ENCODE measurements around the gene NBEA.
"Not testable (repeated sequence)": the region's sequence is repeated elsewhere in the genome, so short reads cannot be mapped to it uniquely, and the experiment has no call there.

Gene NBEA

DNA sequence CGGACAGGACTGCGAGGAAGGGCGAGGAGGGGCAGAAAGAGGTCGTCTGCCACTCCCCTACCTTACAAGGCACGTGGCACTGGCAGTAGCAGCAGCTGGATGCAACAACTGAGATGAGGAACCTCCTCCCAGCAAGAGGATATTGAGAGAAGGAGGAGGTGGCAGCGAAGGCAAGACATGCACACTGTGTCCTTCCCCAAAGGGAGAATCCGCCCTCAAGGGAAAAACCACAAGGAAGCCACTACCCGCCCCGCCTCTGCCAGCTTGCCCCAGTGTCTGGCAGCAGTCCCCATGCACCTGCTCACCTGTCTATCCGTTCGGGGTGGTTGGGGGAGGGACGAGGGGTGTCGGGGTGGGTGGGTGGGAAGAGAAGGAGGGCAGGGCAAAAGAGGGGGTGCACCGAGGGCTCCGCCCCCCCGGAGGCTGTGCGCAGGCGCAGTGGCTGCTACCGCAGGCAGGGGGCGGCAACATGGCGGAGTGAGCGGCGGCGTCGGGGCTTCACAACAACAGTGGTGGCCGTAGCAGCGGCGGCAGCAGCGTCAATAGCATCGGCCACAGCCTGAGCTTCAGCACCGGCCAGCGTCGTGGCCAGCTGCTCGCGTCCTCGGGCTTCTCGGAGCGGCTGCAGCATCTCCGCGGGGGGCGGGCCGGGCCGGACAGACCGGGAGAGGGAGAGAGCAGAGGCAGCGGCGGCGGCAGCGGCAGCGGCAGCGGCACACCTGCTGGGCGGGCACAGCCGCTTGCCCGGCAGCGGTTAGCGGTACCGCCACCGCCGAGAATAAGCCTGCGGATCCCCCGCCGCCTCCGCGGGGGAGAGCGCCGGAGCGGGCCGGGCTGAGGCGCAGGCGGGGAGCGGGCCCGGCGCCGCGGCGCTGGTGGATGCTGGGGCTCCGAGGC lies at the start of gene NBEA:
Gene NBEA (plus strand): TSS at position 436 of the 897 bp plus-strand sequence. CDS start 551 bp downstream, outside the sequence.
- DNase-seq (ENCODE audit: low read depth): peak; percentile 64

GRCh38 chr13:34894756-34895155 lies 47.3 kb upstream of the NBEA start:
- no peak for DNase-seq (ENCODE audit: low read depth)

DNA sequence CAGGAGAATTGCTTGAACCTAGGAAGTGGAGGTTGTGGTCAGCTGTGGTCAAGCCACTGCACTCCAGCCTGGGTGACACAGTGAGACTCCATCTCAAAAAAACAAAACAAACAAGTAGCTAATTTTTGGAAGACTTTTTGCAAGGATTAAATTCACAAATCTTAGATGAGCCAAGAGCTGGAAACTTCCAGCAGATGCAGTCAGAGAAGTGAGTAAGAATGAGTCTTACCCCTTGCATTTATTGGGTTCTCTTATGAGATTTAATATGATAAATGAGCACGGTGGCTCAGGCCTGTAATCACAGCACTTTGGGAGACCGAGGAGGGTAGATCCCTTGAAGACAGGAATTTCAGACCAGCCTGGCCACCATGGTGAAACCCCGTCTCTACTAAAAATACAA lies 44.9 kb upstream of the NBEA start:
- DNase-seq (ENCODE audit: low read depth): no peak

DNA sequence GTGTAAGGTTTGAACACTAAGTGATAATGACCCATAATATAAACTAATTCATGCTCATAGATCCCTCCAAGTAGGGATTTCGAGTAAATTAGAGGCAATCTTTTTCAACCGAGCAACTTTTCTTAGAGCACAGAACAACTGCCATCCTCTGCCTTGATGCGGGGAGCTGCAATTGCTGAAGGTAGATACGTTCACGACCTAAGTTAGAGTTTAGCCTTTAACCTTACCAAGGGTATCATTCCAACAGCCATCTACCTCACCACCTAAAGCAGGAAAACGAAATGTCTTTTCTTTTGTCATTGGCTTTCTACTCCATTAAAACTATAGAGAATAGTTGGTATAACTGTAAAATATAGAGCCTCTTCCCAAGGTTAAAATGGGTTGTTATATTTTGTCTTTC lies 42.2 kb upstream of the NBEA start:
- no peak for DNase-seq (ENCODE audit: low read depth)

DNA sequence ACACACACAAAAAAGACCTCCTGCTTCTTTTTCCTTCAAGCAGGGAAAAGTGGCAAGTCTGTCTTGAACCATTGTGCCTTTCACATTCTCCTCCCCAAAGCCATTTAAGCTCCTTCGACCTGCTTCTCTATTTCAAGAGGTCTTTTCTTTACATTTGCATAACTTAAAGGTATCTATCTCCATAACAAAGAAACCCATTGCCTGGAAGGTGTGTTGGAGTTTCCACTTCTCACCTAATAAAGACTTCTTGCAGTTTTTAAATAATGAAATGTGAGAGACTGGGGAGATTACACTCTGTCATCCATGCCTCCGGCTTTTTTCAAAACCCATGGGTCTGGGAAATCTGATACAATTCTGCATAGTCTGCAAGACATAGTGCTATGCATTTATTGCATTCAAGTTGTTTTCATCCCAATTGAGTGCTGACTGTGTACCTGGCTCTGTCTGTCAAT lies 41.8 kb upstream of the NBEA start:
- no peak for DNase-seq (ENCODE audit: low read depth)

DNA sequence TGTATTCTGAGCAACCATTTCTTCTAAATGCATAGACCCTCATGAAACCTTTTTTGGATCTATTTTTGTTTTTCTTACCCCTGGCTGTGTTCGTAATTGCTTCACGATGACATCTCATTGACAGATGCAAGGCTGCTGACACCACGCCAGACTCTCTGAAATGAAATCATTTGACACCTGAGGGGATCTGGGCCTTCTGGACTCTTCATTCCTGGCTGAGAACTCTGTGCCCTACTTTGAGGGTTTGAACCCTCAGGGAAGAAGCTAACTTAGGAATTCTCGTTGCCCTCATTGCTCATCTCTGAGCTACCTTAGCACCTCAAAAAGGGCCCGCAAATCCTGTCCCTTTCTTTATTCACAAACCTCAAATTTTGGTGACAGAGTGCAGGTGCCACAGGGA lies 40.5 kb upstream of the NBEA start:
- no peak for DNase-seq (ENCODE audit: low read depth)

- DNase-seq (ENCODE audit: low read depth): no peak
Observed at GRCh38 chr13:34911159-34911558, 30.9 kb upstream of the NBEA start.

GRCh38 chr13:34913040-34913439 lies 29.0 kb upstream of the NBEA start:
- DNase-seq (ENCODE audit: low read depth): no peak

DNA sequence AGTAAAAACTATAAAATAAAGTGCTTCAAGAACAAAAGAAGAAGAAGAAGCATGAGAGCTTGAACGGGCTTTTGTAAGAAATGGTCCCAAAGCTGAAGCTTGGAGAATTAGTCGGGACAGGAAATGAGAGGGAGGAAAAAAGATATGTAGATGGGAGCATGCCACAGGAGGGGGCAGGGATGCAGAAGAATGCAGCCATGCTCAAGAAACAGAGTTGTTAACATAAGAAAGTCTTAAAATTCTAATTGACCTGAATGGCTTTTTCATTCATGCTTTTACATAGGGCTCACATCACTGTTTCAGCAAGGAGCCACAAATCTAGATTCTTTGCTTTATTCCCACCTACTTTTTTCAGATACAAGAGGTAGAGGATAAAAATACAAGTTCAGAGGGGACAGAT lies 27.7 kb upstream of the NBEA start:
- no peak for DNase-seq (ENCODE audit: low read depth)

GRCh38 chr13:34926508-34926907 lies 15.6 kb upstream of the NBEA start:
- DNase-seq (ENCODE audit: low read depth): no peak

DNA sequence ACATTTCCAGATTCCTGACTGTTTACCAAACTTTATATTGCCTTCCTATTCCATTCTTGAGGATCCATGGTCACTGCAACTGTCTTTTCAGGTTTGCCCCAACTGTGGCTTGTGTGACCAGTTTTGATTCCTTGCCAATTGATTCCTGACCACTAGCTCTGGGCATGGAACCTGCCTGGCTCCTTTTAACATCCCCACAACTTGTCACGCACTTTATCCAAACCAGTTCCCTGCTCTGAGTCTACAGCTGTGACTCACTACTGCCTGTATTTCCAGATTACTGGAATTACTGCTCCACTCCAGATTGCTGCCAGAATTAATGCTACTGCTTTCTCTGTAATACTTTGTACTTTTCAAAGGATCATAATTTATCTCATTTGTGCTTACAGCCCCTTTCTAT lies 13.4 kb upstream of the NBEA start:
- DNase-seq (ENCODE audit: low read depth): not testable (repeated sequence)

GRCh38 chr13:34931572-34931971 lies 10.5 kb upstream of the NBEA start:
- no peak for DNase-seq (ENCODE audit: low read depth)

GRCh38 chr13:34933349-34933748 lies 8.7 kb upstream of the NBEA start:
- no peak for DNase-seq (ENCODE audit: low read depth)

DNA sequence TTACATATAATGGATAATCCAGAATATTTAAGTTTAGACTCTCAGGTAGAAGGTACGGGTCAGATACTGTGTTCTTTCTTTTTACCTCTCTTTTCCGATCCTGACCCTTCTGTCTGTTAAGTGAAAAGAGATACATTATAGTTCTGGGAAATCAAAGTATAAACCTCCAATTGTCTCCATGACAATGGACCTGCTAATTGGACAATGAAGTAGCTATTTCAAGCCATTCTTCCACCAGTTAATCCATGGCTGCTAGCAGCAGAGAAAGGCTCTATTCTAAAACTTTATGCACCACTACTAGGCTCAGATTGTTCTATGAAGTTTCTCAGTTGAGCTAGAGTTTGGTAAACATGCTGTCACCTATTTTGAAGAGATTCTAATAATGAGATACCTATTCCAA lies 8.3 kb upstream of the NBEA start:
- no peak for DNase-seq (ENCODE audit: low read depth)

DNA sequence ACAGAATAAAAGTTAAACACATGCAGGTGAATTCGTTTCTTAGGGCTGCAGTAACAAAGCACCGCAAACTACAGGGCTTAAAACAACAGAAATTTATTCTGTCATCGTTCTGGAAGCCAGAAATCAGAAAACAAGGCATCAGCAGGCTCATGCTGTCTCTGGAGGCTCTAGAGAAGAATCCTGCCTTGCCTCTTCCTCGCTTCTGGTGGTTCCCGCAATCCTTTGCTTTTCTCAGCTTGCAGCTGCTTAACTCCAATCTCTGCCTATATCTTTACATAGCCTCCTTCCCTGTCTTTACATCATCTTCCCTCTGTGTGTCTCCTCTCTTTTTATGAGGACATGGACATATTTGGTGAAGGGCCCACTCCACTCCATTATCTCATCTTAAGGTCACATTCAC lies 6.2 kb upstream of the NBEA start:
- DNase-seq (ENCODE audit: low read depth): no peak

DNA sequence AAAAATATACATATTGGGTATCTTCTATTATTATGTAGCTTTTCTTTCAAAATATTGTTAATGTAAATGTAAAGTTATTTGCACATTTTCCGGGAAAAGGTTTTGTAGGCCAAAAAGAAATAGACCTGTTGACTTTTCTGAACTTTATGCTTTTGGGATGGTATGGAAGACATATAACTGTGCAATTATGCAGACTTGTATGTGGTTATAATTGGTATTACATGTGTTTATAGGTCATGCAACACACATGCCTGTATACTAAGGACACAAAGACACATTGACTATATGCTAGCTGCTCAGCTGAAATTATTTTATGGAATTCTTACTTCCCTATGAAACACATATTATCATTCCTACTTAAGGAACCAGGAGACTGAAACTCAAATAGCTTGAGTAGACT lies 2.3 kb upstream of the NBEA start:
- DNase-seq (ENCODE audit: low read depth): no peak

- DNase-seq (ENCODE audit: low read depth): no peak
Observed at GRCh38 chr13:34941436-34941834, 635 bp upstream of the NBEA start.

- DNase-seq (ENCODE audit: low read depth): no peak
Observed at GRCh38 chr13:34942732-34943435, 814 bp downstream of the NBEA start.

GRCh38 chr13:34943436-34944273 lies 1.6 kb downstream of the NBEA start:
- no peak for DNase-seq (ENCODE audit: low read depth)

DNA sequence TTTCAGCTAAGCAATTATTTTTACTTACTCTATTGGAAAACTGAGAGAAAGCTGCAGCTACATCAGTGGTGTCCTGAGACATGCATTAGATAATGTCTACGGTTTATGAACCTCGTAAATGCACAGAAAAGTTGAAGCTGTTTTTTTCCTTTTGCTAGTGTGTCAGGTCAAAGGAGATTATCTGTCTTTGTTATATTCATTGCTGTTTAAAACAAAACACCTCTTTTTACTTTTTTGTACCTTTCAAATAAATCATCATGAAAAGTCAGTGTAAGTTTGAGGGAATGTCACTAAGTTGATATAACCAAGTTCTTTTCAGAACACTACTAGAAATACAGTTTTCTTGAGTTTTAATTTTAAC lies 2.2 kb downstream of the NBEA start:
- no peak for DNase-seq (ENCODE audit: low read depth)

DNA sequence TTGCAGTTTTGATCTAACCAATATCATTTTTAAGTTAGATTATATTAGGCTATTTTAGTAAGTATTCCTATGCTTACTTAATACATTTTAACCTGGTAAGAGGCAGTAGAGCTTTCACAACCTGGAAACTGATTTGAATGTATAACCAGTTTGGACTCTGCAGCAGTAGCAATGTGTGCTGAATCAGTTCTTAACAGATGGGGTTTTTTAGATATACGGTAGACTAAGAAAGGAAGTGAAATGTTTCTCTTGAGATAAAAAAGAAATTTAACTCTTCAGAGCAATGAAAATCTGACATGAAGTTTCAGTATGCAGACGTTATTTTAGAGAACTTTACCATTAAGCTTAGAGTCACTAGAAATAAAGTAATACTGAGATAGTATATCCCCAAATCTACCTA lies 2.7 kb downstream of the NBEA start:
- no peak for DNase-seq (ENCODE audit: low read depth)

DNA sequence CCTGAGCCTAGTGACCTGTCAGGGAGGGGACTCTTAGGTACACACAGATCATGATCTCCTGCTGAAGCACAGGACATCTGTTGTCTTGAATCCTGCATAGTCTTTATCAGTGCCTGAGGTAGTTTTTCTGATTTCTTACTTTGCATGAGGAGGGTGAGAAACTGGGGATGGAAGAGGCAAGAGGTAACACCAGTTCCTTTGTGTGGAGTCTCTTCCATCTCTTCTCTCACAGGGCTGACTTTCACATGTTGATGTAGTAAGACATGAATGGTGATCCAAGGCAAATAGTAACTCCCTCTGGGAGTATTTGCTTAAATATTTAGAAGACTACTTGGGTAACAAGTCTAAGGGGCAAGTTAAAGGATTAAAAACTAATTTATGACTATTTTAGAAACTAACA lies 9.5 kb downstream of the NBEA start:
- DNase-seq (ENCODE audit: low read depth): no peak

GRCh38 chr13:34959489-34959888 lies 17.4 kb downstream of the NBEA start:
- no peak for DNase-seq (ENCODE audit: low read depth)

Measured in stimulated activated CD8-positive, alpha-beta memory T cell treated with anti-CD3 and anti-CD28 coated beads, Interleukin-12 subunit alpha, Interleukin-12 subunit beta, amount 100 ng/mL, for 1 hour (primary cell).